Heart right ventricle (tissue), 16 donors: Measurements from ENCODE around the gene TPGS2. TPM values are rescaled to one million over a fixed set of nuclear protein-coding genes. Genes with fewer than 3 reads are reported as not detected.

Experiments used
- ATAC-seq, 8 donors: fragments of 200-7000 bp; cut with Tn5 transposase; one replicate each; pipeline ENCODE4 v1.9.1; 2020; ENCODE audit warnings: mild to moderate bottlenecking in 8 of 8, moderate library complexity in 8 of 8, moderate number of reproducible peaks in 1 of 8
- DNase-seq, 2 donors: peaks; one replicate each; pipeline ENCODE4 v3.0.0-alpha.2; 2020
- H3K27ac ChIP-seq, 10 donors: fragments of 200-600 bp; sonication (generic) in 2 of 10; one replicate each; pipeline versions ENCODE4 v1.5.0 to v1.8.0; 2020 to 2022; ENCODE audit warnings: mild to moderate bottlenecking in 3 of 10
- H3K27me3 ChIP-seq, 7 donors: fragments of 200-600 bp; one replicate each; pipeline ENCODE4 v1.8.0; 2021 to 2022; ENCODE audit warnings: mild to moderate bottlenecking in 2 of 7
- H3K36me3 ChIP-seq, 9 donors: fragments of 200-600 bp; sonication (generic) in 1 of 9; one replicate each; pipeline versions ENCODE4 v1.5.0 to v1.8.0; 2020 to 2022; ENCODE audit warnings: mild to moderate bottlenecking in 2 of 9
- H3K4me1 ChIP-seq, 9 donors: fragments of 200-600 bp; sonication (generic) in 1 of 9; one replicate each; pipeline versions ENCODE4 v1.5.0 to v1.8.0; 2020 to 2022; ENCODE audit warnings: mild to moderate bottlenecking in 4 of 9
- H3K4me3 ChIP-seq, 10 donors: fragments of 200-600 bp; sonication (generic) in 2 of 10; one replicate each; pipeline versions ENCODE4 v1.5.0 to v1.8.0; 2020 to 2022; ENCODE audit warnings: mild to moderate bottlenecking in 7 of 10, moderate library complexity in 2 of 10
- H3K9me3 ChIP-seq, 11 donors: fragments of 200-600 bp in 10 of 11; sonication (generic) in 2 of 11; one replicate each; pipeline versions ENCODE4 v1.5.0 to v1.8.0; 2013 to 2022; ENCODE audit warnings: mild to moderate bottlenecking in 2 of 11, control low read depth in 1 of 11, moderate library complexity in 1 of 11
- WGBS, 2 donors: extraction: QIAGEN DNeasy Blood & Tissue Kit; methylation state at CpG; one replicate each; pipeline ENCODE4 v1.1.7; 2013; ENCODE audit warnings: inconsistent platforms in 1 of 2; 5-methylcytosine and 5-hydroxymethylcytosine counted together
- intact Hi-C, 10 donors: fragments of 100-400 bp; cut with DNase I; formaldehyde crosslinking; loops; one replicate each; pipeline versions ENCODE4 v1.11.1 to v1.14.2; 2022
- polyA plus RNA-seq, 2 donors: library from polyadenylated mRNA; stranded (reverse); fragments of 200-250 nt; gene quantifications; one replicate each; pipeline ENCODE4 v1.2.3, GENCODE V29; 2013
- total RNA-seq, 10 donors: library from RNA; stranded (reverse); fragmentation: NEBNext Ultra II Directional in 3 of 10; extraction: Animal tissue kit (Norgen Biotek cat#: 25700) in 3 of 10; gene quantifications; one replicate each; pipeline versions ENCODE4 v1.2.1 to v1.2.4, GENCODE V29; 2021 to 2023
- TF ChIP-seq, protein P1 (sequence below), 9 donors: fragments of 200-600 bp; sonication (generic) in 2 of 9; IDR thresholded peaks; one replicate each; pipeline versions ENCODE4 v1.5.0 to v1.8.0; 2021 to 2022; ENCODE audit warnings: antibody characterized with exemption in 9 of 9, mild to moderate bottlenecking in 5 of 9, moderate library complexity in 1 of 9
- donor health status: Arrhythmogenic right ventricular cardiomyopathy.
- donor health status: ischemic (EF 13 %, LVEDD 7.1; RV severe dilation, severe dysfunction).
- donor health status: healthy with polysubstance abuse.
- donor health status: DM: no; HTN: yes; CAD: no.
- donor health status: DM: no; HTN: no; CAD: no.
- donor health status: ischemic (EF 25% LVEDD 6.9; RV normal size, moderate dysfunction).
- donor health status: ischemic (EF 25% LVEDD 5.7; RV mildly dilated, moderate dysfunction).
- donor health status: healthy.
- donor health status: DM: yes; HTN: yes; CAD: no.
- donor health status: Ischemic cardiomyopathy.
- donor health status: ischemic (EF 35%, LVEDD 5.7; RV mildly dilated, moderate dysfunction).
- donor health status: nonischemic (EF 11% LVEDD 7.7; RV severe dilation, severe dysfunction).
- donor health status: DM: yes; HTN: yes; CAD: no.
- donor health status: PGD.
- donor health status: ischemic (EF 29% LVEDD 5.4; RV normal size, mild dysfunction).
- donor health status: nonischemic (EF 23%, LVEDD 6.1; RV moderate dilation, normal function).

Gene TPGS2
- total and polyA plus RNA-seq, 12 donors: 12.4 to 41.2 (median 27.6) TPM

GRCh38 chr18:36780748-36781147, 48.1 kb downstream of the TPGS2 start:
- H3K36me3 ChIP-seq: peaks cover 0 to 41% (median 13%) of the 10 kb centered on the region in 9 donors
- 87 to 91% methylated on average over 2 of the region's 2 CpGs for WGBS, 2 donors
- TF ChIP-seq, protein P1, sequence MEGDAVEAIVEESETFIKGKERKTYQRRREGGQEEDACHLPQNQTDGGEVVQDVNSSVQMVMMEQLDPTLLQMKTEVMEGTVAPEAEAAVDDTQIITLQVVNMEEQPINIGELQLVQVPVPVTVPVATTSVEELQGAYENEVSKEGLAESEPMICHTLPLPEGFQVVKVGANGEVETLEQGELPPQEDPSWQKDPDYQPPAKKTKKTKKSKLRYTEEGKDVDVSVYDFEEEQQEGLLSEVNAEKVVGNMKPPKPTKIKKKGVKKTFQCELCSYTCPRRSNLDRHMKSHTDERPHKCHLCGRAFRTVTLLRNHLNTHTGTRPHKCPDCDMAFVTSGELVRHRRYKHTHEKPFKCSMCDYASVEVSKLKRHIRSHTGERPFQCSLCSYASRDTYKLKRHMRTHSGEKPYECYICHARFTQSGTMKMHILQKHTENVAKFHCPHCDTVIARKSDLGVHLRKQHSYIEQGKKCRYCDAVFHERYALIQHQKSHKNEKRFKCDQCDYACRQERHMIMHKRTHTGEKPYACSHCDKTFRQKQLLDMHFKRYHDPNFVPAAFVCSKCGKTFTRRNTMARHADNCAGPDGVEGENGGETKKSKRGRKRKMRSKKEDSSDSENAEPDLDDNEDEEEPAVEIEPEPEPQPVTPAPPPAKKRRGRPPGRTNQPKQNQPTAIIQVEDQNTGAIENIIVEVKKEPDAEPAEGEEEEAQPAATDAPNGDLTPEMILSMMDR (IDR thresholded peaks at IDR 0.05): no peak
- no peaks in the 10 kb centered on the region for H3K27me3 ChIP-seq
- H3K4me1 ChIP-seq: peaks cover 0 to 28% (median 9%) of the 10 kb centered on the region in 9 donors
- no peak overlapping the region for H3K27ac ChIP-seq
- intact Hi-C loops: no loop called here
- H3K9me3 ChIP-seq: no peaks in the 10 kb centered on the region
- no peak for DNase-seq
- H3K4me3 ChIP-seq: no peak overlapping the region
- ATAC-seq: no peak

DNA sequence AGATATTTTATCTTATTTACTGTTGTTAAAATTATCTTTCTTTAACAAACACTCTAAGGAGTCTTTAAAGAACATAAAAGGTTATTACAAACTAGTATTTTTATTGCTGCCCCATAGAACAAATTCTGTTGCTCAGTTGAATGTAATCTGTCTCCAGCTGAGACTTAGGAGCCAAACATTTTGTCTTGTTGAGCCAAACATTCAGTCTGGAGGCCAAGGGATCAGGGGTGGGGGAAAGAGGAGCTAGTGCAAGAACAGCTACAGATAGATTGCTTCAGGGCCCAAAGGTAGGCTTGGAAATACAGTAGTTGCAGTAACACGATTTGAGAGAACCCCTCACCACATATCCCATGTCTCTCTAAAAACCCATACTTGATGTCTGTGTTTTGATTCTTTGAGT, 51.2 kb downstream of the TPGS2 start:
- Histone ChIP-seq H3K9me3 (no peaks in the 10 kb centered on the region), H3K4me3 (no peak overlapping the region), H3K36me3 (peaks cover 0 to 55% (median 13%) of the 10 kb centered on the region in 9 donors), H3K27ac (peak overlapping the region in 4 of 10 donors; percentile 63 to 75 (median 70)), H3K27me3 (no peaks in the 10 kb centered on the region), H3K4me1 (peaks cover 0 to 36% (median 12%) of the 10 kb centered on the region in 9 donors)
- 95% methylated on average over 1 of the region's 1 CpG for WGBS, 2 donors
- DNase-seq (no peak), ATAC-seq (peak in 1 of 8 donors; percentile 44)
- TF ChIP-seq, protein P1 (IDR thresholded peaks at IDR 0.05): no peak
- intact Hi-C loops: no loop called here

GRCh38 chr18:36776650-36777049, 52.2 kb downstream of the TPGS2 start:
- Histone ChIP-seq H3K4me3 (no peak overlapping the region), H3K9me3 (no peaks in the 10 kb centered on the region), H3K27me3 (no peaks in the 10 kb centered on the region), H3K27ac (peak overlapping the region in 9 of 10 donors; percentile 21 to 75 (median 63)), H3K36me3 (peaks cover 0 to 46% (median 12%) of the 10 kb centered on the region in 9 donors), H3K4me1 (peaks cover 0 to 42% (median 12%) of the 10 kb centered on the region in 9 donors)
- DNase-seq (no peak), ATAC-seq (peak; percentile 50 to 93 (median 73))
- TF ChIP-seq, protein P1 (IDR thresholded peaks at IDR 0.05): no peak
- intact Hi-C loops: no loop called here
- WGBS, 2 donors: 52 to 76% methylated on average over 5 of the region's 5 CpGs

DNA sequence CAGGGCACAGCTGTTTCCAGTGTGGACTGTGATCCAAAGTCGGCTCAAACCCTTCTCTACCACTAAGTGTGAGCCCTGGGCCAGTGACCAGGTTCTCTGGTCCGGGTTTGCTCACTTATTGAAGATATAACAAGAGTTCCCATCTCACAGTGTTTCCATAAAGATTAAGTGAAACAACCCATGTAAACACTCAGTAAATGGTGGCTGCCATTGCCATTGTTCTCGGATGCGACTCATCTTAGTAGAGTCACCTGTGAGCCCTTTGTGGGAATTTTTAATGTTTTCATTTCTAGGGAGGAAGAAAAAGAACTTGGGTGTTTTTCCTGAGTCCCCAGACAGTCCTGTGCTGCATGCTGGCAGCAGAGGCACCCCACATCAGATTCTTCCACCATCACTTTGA, 53.4 kb downstream of the TPGS2 start:
- no peak overlapping the region for H3K4me3 ChIP-seq
- ATAC-seq (no peak), DNase-seq (no peak)
- H3K36me3 ChIP-seq: peaks cover 0 to 33% (median 9%) of the 10 kb centered on the region in 9 donors
- no peaks in the 10 kb centered on the region for H3K27me3 ChIP-seq
- WGBS, 2 donors: 90 to 94% methylated on average over 4 of the region's 4 CpGs
- H3K9me3 ChIP-seq: no peaks in the 10 kb centered on the region
- peaks cover 0 to 42% (median 12%) of the 10 kb centered on the region in 9 donors for H3K4me1 ChIP-seq
- TF ChIP-seq, protein P1 (IDR thresholded peaks at IDR 0.05): no peak
- intact Hi-C loops: no loop called here
- H3K27ac ChIP-seq: no peak overlapping the region
